ENCODE data around the gene SLC24A4.

The SLC24A4 gene

GRCh38 chr14:92459030-92459949 lies 136.3 kb downstream of the SLC24A4 start:
- H3K4me3 ChIP-seq (ENCODE audit: low read depth, low read length) = no peak overlapping the region

GRCh38 chr14:92459950-92460421 lies 137.0 kb downstream of the SLC24A4 start:
- Histone ChIP-seq H3K36me3 (ENCODE audit: insufficient read depth, low read length) (no peaks in the 10 kb centered on the region), H3K79me2 (ENCODE audit: control insufficient read depth, insufficient read depth, low read length, unreplicated experiment) (no peaks in the 10 kb centered on the region), H3K4me1 (ENCODE audit: control insufficient read depth, insufficient read depth, low read length, unreplicated experiment) (peaks cover 11% of the 10 kb centered on the region), H3K27me3 (ENCODE audit: insufficient read depth, low read length) (no peaks in the 10 kb centered on the region), H2AFZ (ENCODE audit: low read length, unreplicated experiment) (no peak overlapping the region), H3K27ac (ENCODE audit: low read depth, low read length) (no peak overlapping the region), H3K4me3 (ENCODE audit: low read depth, low read length) (no peak overlapping the region)

More at GRCh38 chr14:92459030-92459949, 136.3 kb downstream of the SLC24A4 start:
- Histone ChIP-seq H3K79me2 (ENCODE audit: control insufficient read depth, insufficient read depth, low read length, unreplicated experiment) (no peaks in the 10 kb centered on the region), H3K4me1 (ENCODE audit: control insufficient read depth, insufficient read depth, low read length, unreplicated experiment) (peaks cover 11% of the 10 kb centered on the region), H3K36me3 (ENCODE audit: insufficient read depth, low read length) (no peaks in the 10 kb centered on the region), H3K27ac (ENCODE audit: low read depth, low read length) (no peak overlapping the region), H2AFZ (ENCODE audit: low read length, unreplicated experiment) (no peak overlapping the region), H3K27me3 (ENCODE audit: insufficient read depth, low read length) (no peaks in the 10 kb centered on the region)

GRCh38 chr14:92460541-92460915 lies 137.6 kb downstream of the SLC24A4 start:
- no peaks in the 10 kb centered on the region for H3K79me2 ChIP-seq (ENCODE audit: control insufficient read depth, insufficient read depth, low read length, unreplicated experiment)
- no peaks in the 10 kb centered on the region for H3K36me3 ChIP-seq (ENCODE audit: insufficient read depth, low read length)
- no peak overlapping the region for H3K27ac ChIP-seq (ENCODE audit: low read depth, low read length)
- no peak overlapping the region for H2AFZ ChIP-seq (ENCODE audit: low read length, unreplicated experiment)
- peaks cover 11% of the 10 kb centered on the region for H3K4me1 ChIP-seq (ENCODE audit: control insufficient read depth, insufficient read depth, low read length, unreplicated experiment)
- H3K4me3 ChIP-seq (ENCODE audit: low read depth, low read length) = no peak overlapping the region
- no peaks in the 10 kb centered on the region for H3K27me3 ChIP-seq (ENCODE audit: insufficient read depth, low read length)

- Histone ChIP-seq H3K4me1 (ENCODE audit: control insufficient read depth, insufficient read depth, low read length, unreplicated experiment) (peaks cover 11% of the 10 kb centered on the region), H3K27me3 (ENCODE audit: insufficient read depth, low read length) (no peaks in the 10 kb centered on the region), H3K36me3 (ENCODE audit: insufficient read depth, low read length) (no peaks in the 10 kb centered on the region), H2AFZ (ENCODE audit: low read length, unreplicated experiment) (peak overlapping the region; percentile 39), H3K79me2 (ENCODE audit: control insufficient read depth, insufficient read depth, low read length, unreplicated experiment) (no peaks in the 10 kb centered on the region), H3K4me3 (ENCODE audit: low read depth, low read length) (no peak overlapping the region), H3K27ac (ENCODE audit: low read depth, low read length) (no peak overlapping the region)
These were observed 138.1 kb downstream of the SLC24A4 start for GRCh38 chr14:92460916-92461579.

- H3K4me1 ChIP-seq (ENCODE audit: control insufficient read depth, insufficient read depth, low read length, unreplicated experiment) = peaks cover 11% of the 10 kb centered on the region
- no peaks in the 10 kb centered on the region for H3K36me3 ChIP-seq (ENCODE audit: insufficient read depth, low read length)
- H3K27me3 ChIP-seq (ENCODE audit: insufficient read depth, low read length) = no peaks in the 10 kb centered on the region
- no peak overlapping the region for H3K27ac ChIP-seq (ENCODE audit: low read depth, low read length)
- no peak overlapping the region for H3K4me3 ChIP-seq (ENCODE audit: low read depth, low read length)
- no peaks in the 10 kb centered on the region for H3K79me2 ChIP-seq (ENCODE audit: control insufficient read depth, insufficient read depth, low read length, unreplicated experiment)
- H2AFZ ChIP-seq (ENCODE audit: low read length, unreplicated experiment) = no peak overlapping the region
These were observed 138.9 kb downstream of the SLC24A4 start for GRCh38 chr14:92461891-92462290.

- H3K36me3 ChIP-seq (ENCODE audit: insufficient read depth, low read length) = no peaks in the 10 kb centered on the region
- no peak overlapping the region for H3K27ac ChIP-seq (ENCODE audit: low read depth, low read length)
- no peaks in the 10 kb centered on the region for H3K79me2 ChIP-seq (ENCODE audit: control insufficient read depth, insufficient read depth, low read length, unreplicated experiment)
- no peaks in the 10 kb centered on the region for H3K27me3 ChIP-seq (ENCODE audit: insufficient read depth, low read length)
- peaks cover 11% of the 10 kb centered on the region for H3K4me1 ChIP-seq (ENCODE audit: control insufficient read depth, insufficient read depth, low read length, unreplicated experiment)
- H2AFZ ChIP-seq (ENCODE audit: low read length, unreplicated experiment) = no peak overlapping the region
- no peak overlapping the region for H3K4me3 ChIP-seq (ENCODE audit: low read depth, low read length)
These were observed 139.6 kb downstream of the SLC24A4 start for GRCh38 chr14:92462568-92462967.

- Histone ChIP-seq H3K27ac (ENCODE audit: low read depth, low read length) (no peak overlapping the region), H3K4me3 (ENCODE audit: low read depth, low read length) (no peak overlapping the region), H2AFZ (ENCODE audit: low read length, unreplicated experiment) (no peak overlapping the region), H3K36me3 (ENCODE audit: insufficient read depth, low read length) (no peaks in the 10 kb centered on the region), H3K4me1 (ENCODE audit: control insufficient read depth, insufficient read depth, low read length, unreplicated experiment) (peaks cover 11% of the 10 kb centered on the region), H3K79me2 (ENCODE audit: control insufficient read depth, insufficient read depth, low read length, unreplicated experiment) (no peaks in the 10 kb centered on the region), H3K27me3 (ENCODE audit: insufficient read depth, low read length) (no peaks in the 10 kb centered on the region)
These were observed 140.2 kb downstream of the SLC24A4 start for GRCh38 chr14:92463141-92463540.

GRCh38 chr14:92464156-92464555 lies 141.2 kb downstream of the SLC24A4 start:
- Histone ChIP-seq H3K4me1 (ENCODE audit: control insufficient read depth, insufficient read depth, low read length, unreplicated experiment) (peaks cover 11% of the 10 kb centered on the region), H3K27ac (ENCODE audit: low read depth, low read length) (no peak overlapping the region), H3K36me3 (ENCODE audit: insufficient read depth, low read length) (no peaks in the 10 kb centered on the region), H3K4me3 (ENCODE audit: low read depth, low read length) (no peak overlapping the region), H3K79me2 (ENCODE audit: control insufficient read depth, insufficient read depth, low read length, unreplicated experiment) (no peaks in the 10 kb centered on the region), H3K27me3 (ENCODE audit: insufficient read depth, low read length) (no peaks in the 10 kb centered on the region), H2AFZ (ENCODE audit: low read length, unreplicated experiment) (no peak overlapping the region)

GRCh38 chr14:92464716-92465115 lies 141.8 kb downstream of the SLC24A4 start:
- H3K4me3 ChIP-seq (ENCODE audit: low read depth, low read length) = no peak overlapping the region
- H3K4me1 ChIP-seq (ENCODE audit: control insufficient read depth, insufficient read depth, low read length, unreplicated experiment) = peaks cover 11% of the 10 kb centered on the region
- no peaks in the 10 kb centered on the region for H3K27me3 ChIP-seq (ENCODE audit: insufficient read depth, low read length)
- H3K36me3 ChIP-seq (ENCODE audit: insufficient read depth, low read length) = no peaks in the 10 kb centered on the region
- no peak overlapping the region for H2AFZ ChIP-seq (ENCODE audit: low read length, unreplicated experiment)
- no peaks in the 10 kb centered on the region for H3K79me2 ChIP-seq (ENCODE audit: control insufficient read depth, insufficient read depth, low read length, unreplicated experiment)
- no peak overlapping the region for H3K27ac ChIP-seq (ENCODE audit: low read depth, low read length)

- Histone ChIP-seq H3K4me3 (ENCODE audit: low read depth, low read length) (no peak overlapping the region), H3K27ac (ENCODE audit: low read depth, low read length) (no peak overlapping the region), H3K36me3 (ENCODE audit: insufficient read depth, low read length) (no peaks in the 10 kb centered on the region), H2AFZ (ENCODE audit: low read length, unreplicated experiment) (no peak overlapping the region), H3K4me1 (ENCODE audit: control insufficient read depth, insufficient read depth, low read length, unreplicated experiment) (peaks cover 11% of the 10 kb centered on the region), H3K27me3 (ENCODE audit: insufficient read depth, low read length) (no peaks in the 10 kb centered on the region), H3K79me2 (ENCODE audit: control insufficient read depth, insufficient read depth, low read length, unreplicated experiment) (no peaks in the 10 kb centered on the region)
These were observed 142.5 kb downstream of the SLC24A4 start for GRCh38 chr14:92465353-92466055.

Measured in ACC112 (cell line).